B cell (primary cell): ENCODE results near the gene SPCS2. TPM values are rescaled to one million over a fixed set of nuclear protein-coding genes. Genes with fewer than 3 reads are reported as not detected.

Experiments used
- ATAC-seq: fragments of 200-7000 bp; cut with Tn5 transposase; one replicate; pipeline ENCODE4 v1.10.0; 2021; ENCODE audit warnings: low read depth, mild to moderate bottlenecking, moderate number of reproducible peaks, moderate library complexity
- CTCF ChIA-PET: fragments of 350-600 bp; sonication (Branson Sonifier 250); formaldehyde crosslinking; loops from one replicate; lab custom pipeline; 2021; ENCODE audit warnings: antibody characterized with exemption, inconsistent platforms; lab: Charles Lee
- POLR2A ChIA-PET: fragments of 350-600 bp; sonication (Branson Sonifier 250); formaldehyde crosslinking; loops from one replicate; lab custom pipeline; 2021; ENCODE audit warnings: antibody characterized with exemption; lab: Charles Lee
- DNase-seq: peaks from one replicate; pipeline ENCODE4 v3.0.0; 2013
- H2AFZ ChIP-seq: 2 replicates; pipeline ENCODE4 v1.6.1; 2012; ENCODE audit warnings: mild to moderate bottlenecking, low read depth, low read length; ENCODE audit not compliant: insufficient read depth, poor library complexity, severe bottlenecking
- H3K27ac ChIP-seq, 2 donors: 1 replicate in 1 of 2; 2 replicates in 1 of 2; pipeline ENCODE4 v1.5.1; 2012 to 2013; ENCODE audit warnings: low read length in 2 of 2, mild to moderate bottlenecking in 2 of 2, moderate library complexity in 1 of 2
- H3K27me3 ChIP-seq, 4 experiments: fragments of 200-600 bp in 1 of 4; sonication (generic) in 1 of 4; replicated peaks in 1 of 4; 1 replicate in 2 of 4; 2 replicates in 2 of 4; pipeline versions ENCODE4 v1.6.1 to v1.7.0; 2013 to 2016; ENCODE audit warnings: low read length in 3 of 4, mild to moderate bottlenecking in 2 of 4, mixed read lengths in 1 of 4, moderate library complexity in 1 of 4; ENCODE audit not compliant: insufficient read depth in 4 of 4, control insufficient read depth in 3 of 4; ENCODE audit errors: control extremely low read depth in 1 of 4
- H3K36me3 ChIP-seq, 2 experiments: replicated peaks in 1 of 2; 1 replicate in 1 of 2; 2 replicates in 1 of 2; pipeline versions ENCODE4 v1.6.1 to v1.7.1; 2013; ENCODE audit warnings: low read length in 1 of 2; ENCODE audit not compliant: insufficient read depth in 2 of 2, control insufficient read depth in 1 of 2; ENCODE audit errors: control extremely low read depth in 1 of 2, extremely low read depth in 1 of 2
- H3K4me1 ChIP-seq, 2 donors: fragments of 200-600 bp in 1 of 2; sonication (generic) in 1 of 2; 1 replicate in 1 of 2; 2 replicates in 1 of 2; pipeline versions ENCODE4 v1.5.1 to v1.6.1; 2013 to 2017; ENCODE audit warnings: low read length in 2 of 2; ENCODE audit not compliant: control insufficient read depth in 2 of 2, insufficient read depth in 2 of 2
- H3K4me2 ChIP-seq: replicated peaks from 2 replicates; pipeline ENCODE3; 2012; ENCODE audit warnings: mild to moderate bottlenecking, low read depth, low read length; ENCODE audit not compliant: poor library complexity, severe bottlenecking
- H3K4me3 ChIP-seq, 5 experiments: fragments of 200-600 bp in 1 of 5; sonication (generic) in 1 of 5; 1 replicate in 3 of 5; 2 replicates in 2 of 5; pipeline versions ENCODE4 v1.5.1 to v1.7.0; 2011 to 2016; ENCODE audit warnings: low read length in 4 of 5, mild to moderate bottlenecking in 4 of 5, low read depth in 2 of 5, control low read depth in 1 of 5, moderate library complexity in 1 of 5; ENCODE audit not compliant: insufficient read depth in 1 of 5; ENCODE audit errors: control extremely low read depth in 1 of 5, extremely low read depth in 1 of 5
- H3K79me2 ChIP-seq: fragments of 200-600 bp; sonication (generic); one replicate; pipeline ENCODE4 v1.6.0; 2016; ENCODE audit warnings: low read length; ENCODE audit not compliant: control insufficient read depth, insufficient read depth
- H3K9ac ChIP-seq: fragments of 200-600 bp; sonication (generic); 2 replicates; pipeline ENCODE4 v1.6.1; 2017; ENCODE audit warnings: mild to moderate bottlenecking, low read length, moderate library complexity
- H3K9me3 ChIP-seq, 3 donors: one replicate each; pipeline versions ENCODE4 v1.6.1 to v1.7.1; 2013; ENCODE audit warnings: low read length in 2 of 3; ENCODE audit not compliant: control insufficient read depth in 2 of 3, insufficient read depth in 1 of 3; ENCODE audit errors: control extremely low read depth in 1 of 3
- H4K20me1 ChIP-seq: 2 replicates; pipeline ENCODE4 v1.6.0; 2012; ENCODE audit warnings: mild to moderate bottlenecking, low read length; ENCODE audit not compliant: insufficient read depth, control insufficient read depth, poor library complexity, severe bottlenecking
- H3K27ac Mint-ChIP-seq: one replicate; pipeline ENCODE4 v1.8.0; 2021; ENCODE audit warnings: mixed read lengths
- H3K27me3 Mint-ChIP-seq: one replicate; pipeline ENCODE4 v1.8.0; 2021; ENCODE audit warnings: mixed read lengths
- H3K4me1 Mint-ChIP-seq: one replicate; pipeline ENCODE4 v1.8.0; 2021; ENCODE audit warnings: mixed read lengths
- H3K4me3 Mint-ChIP-seq: one replicate; pipeline ENCODE4 v1.8.0; 2021; ENCODE audit warnings: mixed read lengths
- H3K9me3 Mint-ChIP-seq: one replicate; pipeline ENCODE4 v1.8.0; 2022; ENCODE audit warnings: mixed read lengths; ENCODE audit not compliant: insufficient read depth
- CTCF ChIP-seq: fragments of 200-600 bp; IDR thresholded peaks from one replicate; pipeline ENCODE4 v1.8.0; 2022; ENCODE audit warnings: antibody characterized with exemption, mild to moderate bottlenecking
- EZH2 ChIP-seq: IDR thresholded peaks from 2 replicates; pipeline ENCODE4 v1.6.1; 2012; ENCODE audit warnings: borderline replicate concordance, low read depth, mild to moderate bottlenecking, moderate library complexity, low read length; ENCODE audit not compliant: insufficient read depth, poor library complexity, severe bottlenecking
- WGBS: methylation state at CpG from one replicate; pipeline ENCODE4 v1.1.5; 2013; ENCODE audit warnings: missing lambda C conversion rate; ENCODE audit not compliant: insufficient coverage; 5-methylcytosine and 5-hydroxymethylcytosine counted together
- intact Hi-C: fragments of 100-400 bp; cut with micrococcal nuclease; formaldehyde crosslinking; loops from one replicate; pipeline ENCODE4 v1.10.0; 2022
- polyA plus RNA-seq: library from polyadenylated mRNA; depleted of rRNA; stranded (reverse); fragments of >200 nt; gene quantifications from 2 replicates; pipeline ENCODE4 v1.2.3, GENCODE V29; 2012
- total RNA-seq, 2 donors: library from RNA; stranded (reverse); fragments of 120-200 nt in 1 of 2; gene quantifications; 1 replicate in 1 of 2; 2 replicates in 1 of 2; pipeline versions ENCODE4 v1.2.3 to v1.2.4, GENCODE V29; 2013 to 2022

SPCS2 gene
- total and polyA plus RNA-seq, 2 donors (not counting 1 experiment from before 2014, with no cell fraction given): 17.8 to 98.5 TPM

GRCh38 chr11:74936087-74936486 is 13.0 kb upstream of the SPCS2 start:
- no peaks in the 10 kb centered on the region for H3K4me1 ChIP-seq
- ChIA-PET CTCF (interaction anchor here (0.8 to 3.3 kb wide), 2 partner anchors 10 to 86 kb away, joined by 3 to 13 read pairs; no protein-coding TSS in a partner anchor), POLR2A (no interaction called here)
- DNase-seq (no peak), ATAC-seq (no peak)
- whole genome bisulfite sequencing: 100% methylated on average over 1 of the region's 2 CpGs
- no peak overlapping the region for H3K4me2 ChIP-seq
- intact Hi-C loops: no loop called here
- no peak overlapping the region for H3K4me3 ChIP-seq
- Mint-ChIP-seq H3K27ac (no peak overlapping the region), H3K4me3 (no peak overlapping the region), H3K4me1 (no peaks in the 10 kb centered on the region), H3K9me3 (no peaks in the 10 kb centered on the region), H3K27me3 (no peaks in the 10 kb centered on the region)
- H3K27ac ChIP-seq: no peak overlapping the region
- H3K27me3 ChIP-seq: no peaks in the 10 kb centered on the region
- H3K79me2 ChIP-seq: peaks cover 5% of the 10 kb centered on the region
- H3K9ac ChIP-seq: no peak overlapping the region
- no peaks in the 10 kb centered on the region for H4K20me1 ChIP-seq
- H3K9me3 ChIP-seq: no peaks in the 10 kb centered on the region
- TF ChIP-seq EZH2 (no peak), CTCF (no peak)
- H2AFZ ChIP-seq: no peak overlapping the region
- H3K36me3 ChIP-seq: peaks cover 13 to 18% of the 10 kb centered on the region in 2 experiments

- no peak for ATAC-seq
- CTCF ChIA-PET: interaction anchor here (0.8 to 3.3 kb wide), 4 partner anchors 11 to 312 kb away, joined by 3 to 13 read pairs (median 4); no protein-coding TSS in a partner anchor
- Histone ChIP-seq H3K9me3 (no peaks in the 10 kb centered on the region), H3K27ac (no peak overlapping the region), H3K79me2 (peaks cover 10% of the 10 kb centered on the region), H2AFZ (no peak overlapping the region), H3K9ac (no peak overlapping the region), H3K4me1 (no peaks in the 10 kb centered on the region), H3K27me3 (no peaks in the 10 kb centered on the region), H4K20me1 (no peaks in the 10 kb centered on the region), H3K4me2 (no peak overlapping the region), H3K36me3 (peaks cover 13 to 18% of the 10 kb centered on the region in 2 experiments), H3K4me3 (no peak overlapping the region)
- H3K4me3 Mint-ChIP-seq: no peak overlapping the region
- DNase-seq: no peak
- POLR2A ChIA-PET: no interaction called here
- H3K9me3 Mint-ChIP-seq: no peaks in the 10 kb centered on the region
- H3K27me3 Mint-ChIP-seq: no peaks in the 10 kb centered on the region
- 93% methylated on average over 2 of the region's 5 CpGs for WGBS
- intact Hi-C loops: no loop called here
- no peak overlapping the region for H3K27ac Mint-ChIP-seq
- TF ChIP-seq EZH2 (no peak), CTCF (no peak)
- H3K4me1 Mint-ChIP-seq: no peaks in the 10 kb centered on the region
Measured at GRCh38 chr11:74936976-74937375, 12.1 kb upstream of the SPCS2 start.
